Osteocyte (in vitro differentiated cells): ENCODE measurements around the gene SLC34A2. TPM values are rescaled to one million over a fixed set of nuclear protein-coding genes. Genes with fewer than 3 reads are reported as not detected.

ENCODE experiments used
- DNase-seq: peaks from one replicate; pipeline ENCODE4 v3.0.0; 2021; ENCODE audit warnings: mixed read lengths; ENCODE audit not compliant: unreplicated experiment; ENCODE audit errors: extremely low spot score
- H3K27ac Mint-ChIP-seq: one replicate; pipeline ENCODE4 v1.8.0; 2021; ENCODE audit warnings: mild to moderate bottlenecking, mixed read lengths; ENCODE audit not compliant: unreplicated experiment
- H3K27me3 Mint-ChIP-seq: one replicate; pipeline ENCODE4 v1.8.0; 2021; ENCODE audit warnings: mixed read lengths; ENCODE audit not compliant: unreplicated experiment
- H3K36me3 Mint-ChIP-seq: one replicate; pipeline ENCODE4 v1.8.0; 2021; ENCODE audit warnings: mixed read lengths; ENCODE audit not compliant: unreplicated experiment
- H3K4me1 Mint-ChIP-seq: one replicate; pipeline ENCODE4 v1.8.0; 2021; ENCODE audit warnings: mixed read lengths; ENCODE audit not compliant: unreplicated experiment
- H3K4me3 Mint-ChIP-seq: one replicate; pipeline ENCODE4 v1.8.0; 2021; ENCODE audit warnings: mild to moderate bottlenecking, moderate library complexity, mixed read lengths; ENCODE audit not compliant: unreplicated experiment
- H3K9me3 Mint-ChIP-seq: one replicate; pipeline ENCODE4 v1.8.0; 2021; ENCODE audit warnings: mixed read lengths; ENCODE audit not compliant: unreplicated experiment
- CTCF ChIP-seq: fragments of 200-600 bp; sonication (generic); IDR thresholded peaks from 2 replicates; pipeline ENCODE4 v1.5.0; 2021; ENCODE audit warnings: antibody characterized with exemption, mild to moderate bottlenecking, moderate library complexity
- total RNA-seq: library from RNA; stranded (reverse); gene quantifications from 2 replicates; pipeline ENCODE4 v1.2.1, GENCODE V29; 2021

SLC34A2 gene
- total RNA-seq, 1 donor from 2014 or later = not detected

GRCh38 chr4:25687773-25688172 is 32.1 kb downstream of the SLC34A2 start:
- DNase-seq = no peak
- Mint-ChIP-seq H3K4me1 (no peaks in the 10 kb centered on the region), H3K36me3 (no peaks in the 10 kb centered on the region), H3K4me3 (no peak overlapping the region), H3K9me3 (peaks cover 11% of the 10 kb centered on the region), H3K27me3 (no peaks in the 10 kb centered on the region), H3K27ac (no peak overlapping the region)
- TF ChIP-seq CTCF = no peak

- no peaks in the 10 kb centered on the region for H3K4me1 Mint-ChIP-seq
- no peak overlapping the region for H3K27ac Mint-ChIP-seq
- H3K27me3 Mint-ChIP-seq = peaks cover 7% of the 10 kb centered on the region
- peaks cover 11% of the 10 kb centered on the region for H3K9me3 Mint-ChIP-seq
- no peak overlapping the region for H3K4me3 Mint-ChIP-seq
- DNase-seq = no peak
- no peaks in the 10 kb centered on the region for H3K36me3 Mint-ChIP-seq
- no peak for TF ChIP-seq CTCF
These were observed 38.8 kb downstream of the SLC34A2 start for GRCh38 chr4:25694466-25694865.

GRCh38 chr4:25696409-25696808 is 40.8 kb downstream of the SLC34A2 start:
- no peaks in the 10 kb centered on the region for H3K4me1 Mint-ChIP-seq
- peaks cover 6% of the 10 kb centered on the region for H3K9me3 Mint-ChIP-seq
- H3K27ac Mint-ChIP-seq = no peak overlapping the region
- no peak for TF ChIP-seq CTCF
- no peaks in the 10 kb centered on the region for H3K36me3 Mint-ChIP-seq
- no peak overlapping the region for H3K4me3 Mint-ChIP-seq
- peaks cover 7% of the 10 kb centered on the region for H3K27me3 Mint-ChIP-seq
- no peak for DNase-seq

- Mint-ChIP-seq H3K27ac (no peak overlapping the region), H3K4me3 (no peak overlapping the region), H3K4me1 (no peaks in the 10 kb centered on the region), H3K27me3 (peaks cover 7% of the 10 kb centered on the region), H3K36me3 (no peaks in the 10 kb centered on the region), H3K9me3 (no peaks in the 10 kb centered on the region)
- DNase-seq = no peak
- TF ChIP-seq CTCF = no peak
These were observed 41.9 kb downstream of the SLC34A2 start for GRCh38 chr4:25697516-25697915.

GRCh38 chr4:25700661-25701060 is 45.0 kb downstream of the SLC34A2 start:
- Mint-ChIP-seq H3K27ac (no peak overlapping the region), H3K36me3 (no peaks in the 10 kb centered on the region), H3K4me3 (no peak overlapping the region), H3K27me3 (peaks cover 7% of the 10 kb centered on the region), H3K9me3 (no peaks in the 10 kb centered on the region), H3K4me1 (no peaks in the 10 kb centered on the region)
- TF ChIP-seq CTCF = no peak
- DNase-seq = no peak
